ENCODE results near the gene MALAT1.

GRCh38 chr11:65492637-65493366 lies 6.0 kb upstream of the MALAT1 start:
- TF ChIP-seq CTCF (IDR thresholded peaks at IDR 0.05; ENCODE audit: insufficient read depth, low read length, poor library complexity, severe bottlenecking) (no peak), EZH2phosphoT487 (conservative IDR thresholded peaks at IDR 0.05; ENCODE audit: low read length) (no peak)

Measured in SU-DHL-6 (cell line).